GM15510 (cell line): Measurements from ENCODE around the gene CERCAM.
A peak's percentile ranks its signal among the peaks of the same experiment; 100 is the strongest.

Experiments
- POLR2A ChIP-seq: IDR thresholded peaks from 3 replicates; pipeline ENCODE4 v1.6.1; 2011; ENCODE audit warnings: borderline replicate concordance; ENCODE audit not compliant: insufficient read length; ENCODE audit errors: extremely low read depth

The CERCAM gene

DNA sequence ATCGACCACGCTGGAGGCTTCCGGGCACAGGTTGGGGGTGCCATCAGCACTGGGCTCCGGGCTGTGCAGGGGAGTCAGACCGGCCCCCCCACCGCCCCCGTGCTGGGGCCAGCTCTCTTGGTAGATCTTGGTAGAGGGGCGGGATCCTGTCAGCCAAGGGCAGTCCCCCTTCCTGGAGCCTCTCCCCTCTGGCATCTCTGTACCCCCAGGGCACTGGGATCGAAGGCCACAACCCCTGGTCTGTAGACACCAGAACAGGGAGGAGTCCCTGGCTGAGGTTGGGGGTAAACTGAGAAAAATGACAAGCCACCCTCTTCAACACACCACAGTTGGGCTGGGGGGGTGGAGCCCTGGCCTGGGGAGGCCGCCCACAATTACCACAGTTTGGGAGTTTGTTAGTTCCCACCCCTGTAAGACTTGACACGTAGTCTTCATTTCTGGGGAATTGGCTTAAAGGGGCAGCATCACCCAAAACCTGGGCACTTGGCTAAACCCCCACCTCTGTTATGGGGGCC is 882 bp downstream of the CERCAM start:
- TF ChIP-seq POLR2A = no peak

GRCh38 chr9:128422783-128423150 is 2.1 kb downstream of the CERCAM start:
- no peak for TF ChIP-seq POLR2A

GRCh38 chr9:128424268-128424780 is 3.7 kb downstream of the CERCAM start:
- TF ChIP-seq POLR2A = no peak

DNA sequence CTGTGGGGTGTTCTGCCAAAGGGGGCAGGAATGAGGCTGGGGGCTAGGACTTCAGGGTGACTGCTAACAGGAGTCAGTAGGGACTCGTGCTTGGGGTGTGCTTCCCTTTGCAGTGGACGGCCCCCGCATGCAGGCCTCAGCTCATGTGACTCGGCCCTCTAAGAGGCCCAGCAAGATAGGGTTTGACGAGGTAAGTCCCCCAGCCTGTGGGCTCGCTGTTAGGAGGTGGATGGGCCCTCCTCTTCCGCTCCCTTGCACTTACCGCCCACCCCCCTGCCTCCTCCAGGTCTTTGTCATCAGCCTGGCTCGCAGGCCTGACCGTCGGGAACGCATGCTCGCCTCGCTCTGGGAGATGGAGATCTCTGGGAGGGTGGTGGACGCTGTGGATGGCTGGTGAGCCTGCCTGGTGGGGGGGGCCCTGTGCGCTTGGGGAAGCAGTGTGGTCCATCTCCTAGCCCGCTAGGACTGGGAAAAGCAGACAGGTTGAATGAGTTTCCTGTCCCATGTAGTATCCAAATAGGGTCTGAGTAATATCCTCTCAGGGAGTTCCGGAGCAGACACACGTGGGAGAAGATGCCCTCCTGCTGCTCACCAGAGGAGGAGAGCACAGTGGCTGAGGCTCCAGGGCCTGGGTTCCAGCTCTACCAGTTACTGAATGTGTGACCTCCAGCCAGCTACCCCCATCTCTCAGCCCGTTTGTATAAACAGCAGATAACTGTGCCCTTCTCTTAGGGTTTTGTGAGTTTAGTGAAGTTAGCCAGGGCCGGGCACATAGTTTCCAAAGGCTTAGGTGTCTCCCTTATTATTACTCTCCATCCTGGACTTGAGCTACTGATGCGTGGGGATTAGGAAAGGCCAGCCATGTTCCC is 8.2 kb downstream of the CERCAM start:
- TF ChIP-seq POLR2A = no peak

DNA sequence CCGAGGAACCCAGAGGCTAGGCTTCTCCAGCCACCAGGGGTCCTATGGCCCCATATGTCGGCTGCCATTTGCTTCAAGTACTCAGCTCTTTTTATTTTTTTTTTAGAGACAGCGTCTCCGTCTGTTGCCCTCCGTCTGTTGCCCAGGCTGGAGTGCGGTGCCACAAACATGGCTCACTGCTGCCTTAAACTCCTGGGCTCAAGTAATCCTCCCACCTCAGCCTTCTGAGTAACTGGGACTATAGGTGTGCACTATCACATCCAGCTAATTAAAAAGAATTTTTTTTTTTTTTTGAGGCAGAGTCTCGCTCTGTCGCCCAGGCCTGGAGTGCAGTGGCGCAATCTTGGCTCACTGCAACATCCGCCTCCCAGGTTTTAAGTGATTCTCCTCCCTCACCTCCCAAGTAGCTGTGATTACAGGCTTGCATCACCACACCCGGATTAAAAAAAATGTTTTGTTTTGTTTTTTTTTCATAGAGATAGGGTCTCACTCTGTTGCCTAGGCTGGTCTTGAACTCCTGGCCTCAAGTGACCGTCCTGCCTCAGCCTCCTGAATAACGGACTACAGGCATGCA is 8.9 kb downstream of the CERCAM start:
- no peak for TF ChIP-seq POLR2A

GRCh38 chr9:128431207-128431606 is 10.6 kb downstream of the CERCAM start:
- TF ChIP-seq POLR2A = no peak

GRCh38 chr9:128434340-128434739 is 13.7 kb downstream of the CERCAM start:
- no peak for TF ChIP-seq POLR2A

DNA sequence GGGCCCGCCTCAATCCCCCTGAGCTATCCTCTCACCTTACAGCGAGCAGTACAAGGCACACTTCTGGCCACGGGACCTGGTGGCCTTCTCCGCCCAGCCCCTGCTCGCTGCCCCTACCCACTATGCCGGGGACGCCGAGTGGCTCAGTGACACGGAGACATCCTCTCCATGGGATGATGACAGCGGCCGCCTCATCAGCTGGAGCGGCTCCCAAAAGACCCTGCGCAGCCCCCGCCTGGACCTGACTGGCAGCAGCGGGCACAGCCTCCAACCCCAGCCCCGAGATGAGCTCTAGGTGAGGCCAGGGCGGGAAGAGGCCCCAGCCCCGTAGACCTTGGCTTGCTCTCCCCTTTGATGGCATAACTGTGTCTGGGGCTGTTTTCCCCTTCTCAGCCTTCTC is 15.0 kb downstream of the CERCAM start:
- no peak for TF ChIP-seq POLR2A

GRCh38 chr9:128438343-128439109 is 17.9 kb downstream of the CERCAM start:
- no peak for TF ChIP-seq POLR2A

DNA sequence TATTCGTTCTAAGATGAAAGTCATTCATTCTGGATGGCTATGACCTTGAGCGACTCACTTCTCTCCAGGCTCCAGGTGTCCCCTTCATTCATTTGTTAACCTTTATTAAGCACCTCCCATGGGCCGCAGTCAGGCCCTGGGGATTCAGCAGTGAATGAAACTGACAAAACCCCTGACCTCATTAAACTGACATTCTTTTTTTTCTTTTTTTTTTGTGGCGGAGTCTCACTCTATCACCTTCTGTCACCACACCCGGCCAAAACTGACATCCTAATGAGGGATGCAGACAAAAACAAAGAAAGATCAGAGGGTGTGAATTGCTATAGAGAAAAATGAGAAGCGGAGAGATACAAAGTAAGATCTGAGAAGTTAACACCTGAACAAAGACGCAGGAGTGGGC is 18.6 kb downstream of the CERCAM start:
- TF ChIP-seq POLR2A = no peak

- TF ChIP-seq POLR2A = no peak
Measured at GRCh38 chr9:128442150-128442549, 21.5 kb downstream of the CERCAM start.

DNA sequence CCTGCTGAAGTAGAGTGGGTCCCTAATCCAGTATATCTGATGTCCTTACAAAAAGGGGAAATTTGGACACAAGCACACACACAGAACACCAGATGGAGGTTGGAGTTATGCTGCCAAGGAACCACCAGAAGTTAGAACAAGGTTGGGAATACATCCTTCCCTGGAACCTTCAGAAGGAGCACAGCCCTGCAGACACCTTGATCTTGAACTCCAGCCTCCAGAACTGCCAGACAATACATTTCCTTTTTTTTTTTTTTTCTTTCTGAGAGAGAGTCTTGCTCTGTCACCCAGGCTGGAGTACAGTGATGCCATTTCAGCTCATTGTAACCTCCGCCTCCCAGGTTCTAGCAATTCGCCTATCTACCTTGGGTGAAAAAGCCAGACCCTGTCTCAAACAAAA is 28.1 kb downstream of the CERCAM start:
- no peak for TF ChIP-seq POLR2A

GRCh38 chr9:128454991-128455390 is 34.3 kb downstream of the CERCAM start:
- no peak for TF ChIP-seq POLR2A

GRCh38 chr9:128455849-128456612 is 35.4 kb downstream of the CERCAM start, which contains the start of gene ODF2:
Gene ODF2, plus strand, starts transcription at chr9:128456006. Its CDS starts 86 bp downstream, at chr9:128456092.
- TF ChIP-seq POLR2A = peak; percentile 90
